BLaER1 treated with 17β-estradiol and CSF1 and Interleukin-3, amounts not matched to agents 10 nM and 100 nM (cell line): ENCODE data around the gene RCOR1.

Source experiments
- H3K27ac ChIP-seq, 11 experiments: shearing (Covaris generic); formaldehyde crosslinking; 2 replicates each; pipeline ENCODE4 v1.8.1; 2022
- H3K27me3 ChIP-seq, 11 experiments: shearing (Covaris generic); formaldehyde crosslinking; 2 replicates each; pipeline ENCODE4 v1.8.1; 2022
- H3K36me3 ChIP-seq, 11 experiments: shearing (Covaris generic); formaldehyde crosslinking; 2 replicates each; pipeline ENCODE4 v1.8.1; 2022
- H3K4me1 ChIP-seq, 10 experiments: shearing (Covaris generic); formaldehyde crosslinking; 2 replicates each; pipeline ENCODE4 v1.8.1; 2022
- H3K4me2 ChIP-seq, 11 experiments: shearing (Covaris generic); formaldehyde crosslinking; 2 replicates each; pipeline ENCODE4 v1.8.1; 2022
- H3K4me3 ChIP-seq, 10 experiments: shearing (Covaris generic); formaldehyde crosslinking; 2 replicates each; pipeline ENCODE4 v1.8.1; 2022
- H3K9ac ChIP-seq, 11 experiments: shearing (Covaris generic); formaldehyde crosslinking; 2 replicates each; pipeline ENCODE4 v1.8.1; 2022
- H3K9me3 ChIP-seq, 11 experiments: shearing (Covaris generic); formaldehyde crosslinking; replicated peaks in 1 of 11; 2 replicates each; pipeline ENCODE4 v1.8.1; 2022
- H4K20me1 ChIP-seq, 11 experiments: shearing (Covaris generic); formaldehyde crosslinking; 2 replicates each; pipeline ENCODE4 v1.8.1; 2022
- Cebpa-rat ChIP-seq, 11 experiments: shearing (Covaris generic); IDR thresholded peaks; 2 replicates each; pipeline ENCODE4 v1.8.1; 2022

The RCOR1 gene

DNA sequence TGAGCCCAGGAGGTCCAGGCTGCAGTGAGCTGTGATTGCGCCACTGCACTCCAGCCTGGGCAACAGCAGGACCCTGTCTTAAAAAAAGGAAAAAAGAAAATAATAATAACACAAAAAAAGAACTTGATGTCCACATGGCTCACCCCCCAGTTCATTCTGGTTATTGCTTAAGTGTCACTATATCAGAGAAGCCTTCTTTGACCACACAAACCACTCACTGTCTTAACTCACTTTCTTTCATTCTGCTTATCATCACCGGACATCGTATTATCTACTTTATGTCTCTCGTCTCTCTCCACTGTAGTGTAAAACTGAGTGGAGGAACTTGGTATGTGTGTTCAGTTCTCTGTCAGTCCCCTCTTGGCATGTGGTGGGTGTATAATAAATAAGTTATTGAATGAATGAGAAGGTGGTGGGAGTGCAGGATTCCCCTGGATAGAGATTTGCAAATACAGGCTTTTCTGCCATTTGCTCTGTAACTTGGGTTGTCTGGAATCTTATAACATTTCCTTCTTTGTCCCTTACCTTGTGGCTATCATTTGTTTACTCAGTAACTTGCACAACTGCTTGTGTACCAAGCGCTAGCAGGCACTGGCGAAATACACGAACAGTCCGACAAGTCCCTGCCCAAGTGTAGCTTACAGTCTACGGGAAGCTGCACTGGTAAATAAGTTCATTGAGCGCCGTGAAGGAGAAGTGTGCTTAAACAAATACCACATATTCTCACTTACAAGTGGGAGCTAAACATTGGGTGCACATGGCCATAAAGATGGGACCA lies 98.2 kb downstream of the RCOR1 start:
- no peaks in the 10 kb centered on the region for H3K9me3 ChIP-seq
- peaks cover 84 to 99% (median 96%) of the 10 kb centered on the region in 10 experiments for H3K4me1 ChIP-seq
- peak overlapping the region; percentile 30 to 75 (median 59) for H3K4me2 ChIP-seq
- TF ChIP-seq Cebpa-rat (IDR thresholded peaks at IDR 0.05): no peak; a peak in 1 of 22 replicates
- peaks cover 99 to 100% (median 100%) of the 10 kb centered on the region in 11 experiments for H4K20me1 ChIP-seq
- H3K9ac ChIP-seq: peak overlapping the region in 2 of 11 experiments; percentile 4 to 6; a peak in 2 of 22 replicates
- peak overlapping the region in 5 of 11 experiments; percentile 3 to 37 (median 7); a peak in 3 of 22 replicates for H3K27ac ChIP-seq
- peaks cover 3 to 32% (median 18%) of the 10 kb centered on the region in 11 experiments; a peak in 17 of 22 replicates for H3K36me3 ChIP-seq
- no peaks in the 10 kb centered on the region for H3K27me3 ChIP-seq
- no peak overlapping the region for H3K4me3 ChIP-seq

- peaks cover 99 to 100% (median 100%) of the 10 kb centered on the region in 11 experiments for H4K20me1 ChIP-seq
- H3K27me3 ChIP-seq: no peaks in the 10 kb centered on the region
- peak overlapping the region in 2 of 11 experiments; percentile 21 to 37; a peak in 2 of 22 replicates for H3K27ac ChIP-seq
- no peaks in the 10 kb centered on the region for H3K9me3 ChIP-seq
- H3K4me3 ChIP-seq: no peak overlapping the region
- peaks cover 82 to 100% (median 96%) of the 10 kb centered on the region in 10 experiments for H3K4me1 ChIP-seq
- peak overlapping the region; percentile 30 to 75 (median 59); a peak in 20 of 22 replicates for H3K4me2 ChIP-seq
- TF ChIP-seq Cebpa-rat (IDR thresholded peaks at IDR 0.05): no peak
- peak overlapping the region in 2 of 11 experiments; percentile 6 to 24; a peak in 3 of 22 replicates for H3K9ac ChIP-seq
- H3K36me3 ChIP-seq: peaks cover 0 to 24% (median 8%) of the 10 kb centered on the region in 11 experiments; a peak in 14 of 22 replicates
Measured at GRCh38 chr14:102691763-102692162, 99.3 kb downstream of the RCOR1 start.

DNA sequence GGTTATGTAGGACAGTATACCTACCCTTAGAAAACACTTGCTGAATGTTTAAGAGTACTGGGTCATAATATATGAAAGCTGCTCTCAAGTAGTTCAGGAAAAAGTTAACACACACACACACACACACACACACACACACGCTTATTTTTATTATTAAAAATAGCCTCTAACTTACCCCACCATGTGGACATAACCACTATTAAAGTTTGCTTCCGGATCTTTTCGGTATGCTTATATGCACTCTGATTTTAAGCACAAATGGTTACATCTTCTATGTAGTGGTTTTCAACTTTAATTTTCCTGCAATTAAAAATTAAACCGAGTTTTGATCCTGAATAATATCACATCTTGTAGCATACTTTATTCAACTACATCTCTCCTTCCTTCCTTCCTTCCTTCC lies 99.9 kb downstream of the RCOR1 start:
- Histone ChIP-seq H4K20me1 (peaks cover 100% of the 10 kb centered on the region in 11 experiments), H3K4me3 (no peak overlapping the region), H3K27me3 (no peaks in the 10 kb centered on the region), H3K27ac (peak overlapping the region in 2 of 11 experiments; percentile 21 to 37; a peak in 2 of 22 replicates), H3K36me3 (peaks cover 0 to 28% (median 12%) of the 10 kb centered on the region in 11 experiments; a peak in 15 of 22 replicates), H3K4me1 (peaks cover 79 to 100% (median 96%) of the 10 kb centered on the region in 10 experiments), H3K9ac (peak overlapping the region in 2 of 11 experiments; percentile 6 to 24; a peak in 2 of 22 replicates), H3K4me2 (peak overlapping the region; percentile 30 to 75 (median 59); a peak in 21 of 22 replicates), H3K9me3 (no peaks in the 10 kb centered on the region)
- TF ChIP-seq Cebpa-rat (IDR thresholded peaks at IDR 0.05): no peak

DNA sequence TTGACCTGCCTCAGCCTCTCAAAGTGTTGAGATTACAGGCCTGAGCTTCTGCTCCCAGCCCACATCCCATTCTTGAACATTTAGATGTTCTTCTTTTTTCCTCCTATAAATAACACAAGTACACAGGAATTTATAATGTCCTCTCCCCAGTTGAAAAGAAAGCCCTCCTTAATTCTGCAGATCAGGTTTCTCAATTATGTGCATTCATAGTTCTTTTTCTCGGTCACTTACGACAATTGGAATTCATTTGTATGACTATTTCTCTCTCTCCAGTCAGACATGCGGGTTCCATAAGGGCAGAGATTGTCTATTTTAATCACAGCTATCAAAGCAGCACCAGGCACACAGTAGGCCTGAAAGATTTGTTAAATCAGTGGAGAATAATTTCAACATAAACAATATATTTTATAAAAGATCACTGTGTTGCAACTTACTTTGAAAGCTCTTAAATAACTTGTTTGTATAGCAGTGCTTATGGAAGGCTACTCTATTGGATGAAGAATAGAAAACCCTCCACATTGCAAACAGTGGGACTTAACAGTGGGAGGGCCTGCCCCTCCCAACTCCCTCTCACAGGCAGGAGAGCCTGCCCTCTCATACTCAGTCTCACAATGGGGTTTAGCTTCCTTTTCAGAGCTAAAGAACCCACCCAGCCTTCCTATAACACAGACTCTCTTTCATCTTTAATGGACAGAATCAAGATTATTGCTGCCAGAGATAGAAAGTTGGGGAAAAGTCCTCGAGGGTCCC lies 100.7 kb downstream of the RCOR1 start:
- Histone ChIP-seq H3K4me1 (peaks cover 71 to 92% (median 89%) of the 10 kb centered on the region in 10 experiments), H4K20me1 (peaks cover 99 to 100% (median 100%) of the 10 kb centered on the region in 11 experiments), H3K36me3 (peaks cover 4 to 37% (median 21%) of the 10 kb centered on the region in 11 experiments; a peak in 21 of 22 replicates), H3K27me3 (no peaks in the 10 kb centered on the region), H3K4me3 (no peak overlapping the region), H3K9me3 (peaks cover 0 to 6% (median 0%) of the 10 kb centered on the region in 11 experiments; a peak in 2 of 22 replicates), H3K4me2 (peak overlapping the region; percentile 30 to 75 (median 59)), H3K9ac (peak overlapping the region in 4 of 11 experiments; percentile 9 to 40 (median 12); a peak in 2 of 22 replicates), H3K27ac (peak overlapping the region in 4 of 11 experiments; percentile 8 to 27 (median 22); a peak in 4 of 22 replicates)
- no peak for TF ChIP-seq Cebpa-rat (IDR thresholded peaks at IDR 0.05)

DNA sequence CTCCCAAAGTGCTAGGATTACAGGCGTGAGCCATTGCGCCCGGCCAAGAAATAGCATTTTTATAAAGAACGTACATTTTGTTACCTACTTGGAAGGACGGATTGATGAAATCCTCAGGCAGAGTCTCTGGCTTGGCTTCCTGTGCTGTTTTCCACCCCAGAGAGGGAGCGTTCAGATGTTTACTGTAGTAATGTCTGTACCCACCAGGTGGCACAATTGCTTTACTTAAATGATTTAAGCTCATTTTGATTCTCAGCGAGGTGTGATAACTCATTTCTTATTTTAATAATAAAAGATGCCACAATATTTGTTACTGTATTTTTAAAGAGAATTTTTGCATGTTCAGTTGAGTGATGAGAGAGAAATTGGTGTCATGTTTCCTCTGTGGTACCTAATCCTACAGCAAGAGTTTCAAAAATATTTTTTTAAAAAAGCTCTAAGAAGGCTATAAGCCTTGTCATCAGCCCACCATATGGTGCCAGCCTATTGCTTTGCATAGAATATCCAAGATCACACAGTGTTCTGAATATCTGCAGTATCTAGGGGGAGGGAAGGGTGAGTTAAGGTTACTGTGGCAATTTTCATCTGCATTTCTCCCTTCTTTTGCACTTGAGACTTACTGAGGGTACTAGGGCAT lies 102.2 kb downstream of the RCOR1 start:
- H3K4me2 ChIP-seq: peak overlapping the region in 10 of 11 experiments; percentile 0 to 41 (median 20); a peak in 9 of 22 replicates
- H3K9ac ChIP-seq: no peak overlapping the region; a peak in 1 of 22 replicates

GRCh38 chr14:102695167-102695555 lies 102.7 kb downstream of the RCOR1 start:
- no peak for TF ChIP-seq Cebpa-rat (IDR thresholded peaks at IDR 0.05)
- H3K27me3 ChIP-seq: no peaks in the 10 kb centered on the region
- H3K9ac ChIP-seq: no peak overlapping the region
- H3K36me3 ChIP-seq: peaks cover 13 to 48% (median 32%) of the 10 kb centered on the region in 11 experiments
- H3K9me3 ChIP-seq: peaks cover 0 to 24% (median 10%) of the 10 kb centered on the region in 11 experiments; a peak in 15 of 22 replicates
- H3K4me2 ChIP-seq: peak overlapping the region in 10 of 11 experiments; percentile 0 to 41 (median 20); a peak in 9 of 22 replicates
- H3K27ac ChIP-seq: no peak overlapping the region
- H3K4me1 ChIP-seq: peaks cover 54 to 89% (median 71%) of the 10 kb centered on the region in 10 experiments
- H3K4me3 ChIP-seq: no peak overlapping the region
- H4K20me1 ChIP-seq: peaks cover 83 to 100% (median 98%) of the 10 kb centered on the region in 11 experiments

More for the DNA sequence above, 102.2 kb downstream of the RCOR1 start:
- Histone ChIP-seq H3K27me3 (no peaks in the 10 kb centered on the region), H3K4me3 (no peak overlapping the region), H3K9me3 (peaks cover 0 to 19% (median 5%) of the 10 kb centered on the region in 11 experiments; a peak in 9 of 22 replicates), H4K20me1 (peaks cover 88 to 100% (median 100%) of the 10 kb centered on the region in 11 experiments), H3K4me1 (peaks cover 58 to 89% (median 75%) of the 10 kb centered on the region in 10 experiments), H3K36me3 (peaks cover 13 to 44% (median 28%) of the 10 kb centered on the region in 11 experiments), H3K27ac (no peak overlapping the region)
- no peak for TF ChIP-seq Cebpa-rat (IDR thresholded peaks at IDR 0.05)

GRCh38 chr14:102696332-102696731 lies 103.9 kb downstream of the RCOR1 start:
- Histone ChIP-seq H3K27me3 (no peaks in the 10 kb centered on the region), H3K9ac (peak overlapping the region in 1 of 11 experiments; percentile 11; a peak in 1 of 22 replicates), H3K9me3 (peaks cover 0 to 35% (median 22%) of the 10 kb centered on the region in 11 experiments; a peak in 19 of 22 replicates), H3K4me3 (no peak overlapping the region), H3K27ac (no peak overlapping the region), H4K20me1 (peaks cover 71 to 100% (median 95%) of the 10 kb centered on the region in 11 experiments), H3K36me3 (peaks cover 22 to 48% (median 44%) of the 10 kb centered on the region in 11 experiments), H3K4me2 (peak overlapping the region in 10 of 11 experiments; percentile 10 to 62 (median 24); a peak in 14 of 22 replicates), H3K4me1 (peaks cover 42 to 79% (median 59%) of the 10 kb centered on the region in 10 experiments)
- no peak for TF ChIP-seq Cebpa-rat (IDR thresholded peaks at IDR 0.05)
